HCT116 (cell line): Measurements from ENCODE around the gene PLEKHG5.

Experiments
- ATF3 ChIP-seq: IDR thresholded peaks from 2 replicates; pipeline ENCODE4 v1.6.1; 2012
- EZH2 ChIP-seq: fragments of 200-600 bp; sonication (generic); IDR thresholded peaks from 2 replicates; pipeline ENCODE4 v1.6.1; 2017; ENCODE audit warnings: antibody characterized with exemption, mixed run types
- JUND ChIP-seq: IDR thresholded peaks from 2 replicates; pipeline ENCODE4 v1.6.1; 2012
- POLR2A ChIP-seq: IDR thresholded peaks from 2 replicates; pipeline ENCODE4 v1.7.0; 2011; ENCODE audit warnings: borderline replicate concordance; ENCODE audit not compliant: insufficient read depth, insufficient read length; ENCODE audit errors: extremely low read depth
- POLR2AphosphoS5 ChIP-seq: IDR thresholded peaks from 2 replicates; pipeline ENCODE4 v1.6.1; 2011; ENCODE audit warnings: mild to moderate bottlenecking, low read depth, low read length, moderate library complexity
- REST ChIP-seq: IDR thresholded peaks from 2 replicates; pipeline ENCODE4 v1.6.1; 2012; ENCODE audit warnings: low read depth
- SP1 ChIP-seq: IDR thresholded peaks from 2 replicates; pipeline ENCODE4 v1.6.1; 2012; ENCODE audit warnings: low read depth
- ZBTB33 ChIP-seq: IDR thresholded peaks from 2 replicates; pipeline ENCODE4 v1.6.1; 2011; ENCODE audit warnings: mild to moderate bottlenecking, low read length, moderate library complexity; ENCODE audit not compliant: insufficient replicate concordance; ENCODE audit errors: extremely low read depth
- ZNF274 ChIP-seq: fragments of 200-500 bp; sonication (Bioruptor generic); IDR thresholded peaks from 2 replicates; pipeline ENCODE4 v1.6.1; 2014; ENCODE audit warnings: mild to moderate bottlenecking, low read depth, low read length, inconsistent platforms
- TF ChIP-seq, protein P1 (sequence below), 3 experiments: fragments of 200-600 bp in 1 of 3; sonication (generic) in 1 of 3; IDR thresholded peaks in 2 of 3; conservative IDR thresholded peaks in 1 of 3; 2 replicates each; pipeline ENCODE4 v1.5.1; 2012 to 2017; ENCODE audit warnings: low read depth in 2 of 3, low read length in 2 of 3, antibody characterized with exemption in 1 of 3, borderline replicate concordance in 1 of 3, control low read depth in 1 of 3, mild to moderate bottlenecking in 1 of 3, mixed read lengths in 1 of 3, mixed run types in 1 of 3, moderate library complexity in 1 of 3; ENCODE audit not compliant: insufficient read depth in 1 of 3
- TF ChIP-seq, protein P2 (sequence below): IDR thresholded peaks from 2 replicates; pipeline ENCODE4 v1.6.1; 2012

DNA sequence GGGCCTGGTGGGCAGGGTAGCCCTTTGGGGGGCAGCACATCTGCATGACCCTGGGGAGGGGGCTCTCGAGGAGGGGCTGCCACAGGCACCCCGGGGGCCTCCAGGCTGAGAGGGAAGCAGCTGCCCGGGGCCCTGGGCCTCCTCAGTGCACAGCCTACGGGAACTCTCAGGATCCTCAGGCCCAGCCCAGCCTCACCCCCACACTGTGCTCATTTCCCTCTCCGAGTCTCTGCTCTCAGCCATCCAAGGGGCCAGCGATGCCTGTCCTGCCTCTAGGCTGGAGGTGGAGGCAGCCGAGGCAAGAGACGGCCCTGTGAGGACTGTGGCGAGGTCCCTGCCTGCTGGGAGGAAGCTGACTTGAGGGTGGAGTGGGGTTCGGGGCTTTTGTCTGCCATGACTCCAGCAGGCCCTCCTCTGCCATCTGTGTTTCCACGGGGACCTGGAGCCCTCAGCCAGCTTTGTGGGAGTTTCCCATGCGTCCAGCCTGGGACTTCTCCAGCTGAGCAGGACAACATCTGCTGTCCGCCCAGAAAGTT lies 7.2 kb upstream of the PLEKHG5 start:
- TF ChIP-seq POLR2AphosphoS5 (no peak), REST (no peak), POLR2A (no peak), ATF3 (no peak), EZH2 (no peak), ZBTB33 (no peak), SP1 (no peak), ZNF274 (no peak), JUND (no peak)
- TF ChIP-seq, protein P1, sequence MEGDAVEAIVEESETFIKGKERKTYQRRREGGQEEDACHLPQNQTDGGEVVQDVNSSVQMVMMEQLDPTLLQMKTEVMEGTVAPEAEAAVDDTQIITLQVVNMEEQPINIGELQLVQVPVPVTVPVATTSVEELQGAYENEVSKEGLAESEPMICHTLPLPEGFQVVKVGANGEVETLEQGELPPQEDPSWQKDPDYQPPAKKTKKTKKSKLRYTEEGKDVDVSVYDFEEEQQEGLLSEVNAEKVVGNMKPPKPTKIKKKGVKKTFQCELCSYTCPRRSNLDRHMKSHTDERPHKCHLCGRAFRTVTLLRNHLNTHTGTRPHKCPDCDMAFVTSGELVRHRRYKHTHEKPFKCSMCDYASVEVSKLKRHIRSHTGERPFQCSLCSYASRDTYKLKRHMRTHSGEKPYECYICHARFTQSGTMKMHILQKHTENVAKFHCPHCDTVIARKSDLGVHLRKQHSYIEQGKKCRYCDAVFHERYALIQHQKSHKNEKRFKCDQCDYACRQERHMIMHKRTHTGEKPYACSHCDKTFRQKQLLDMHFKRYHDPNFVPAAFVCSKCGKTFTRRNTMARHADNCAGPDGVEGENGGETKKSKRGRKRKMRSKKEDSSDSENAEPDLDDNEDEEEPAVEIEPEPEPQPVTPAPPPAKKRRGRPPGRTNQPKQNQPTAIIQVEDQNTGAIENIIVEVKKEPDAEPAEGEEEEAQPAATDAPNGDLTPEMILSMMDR (IDR thresholded peaks at IDR 0.05 in 2 of 3, conservative IDR thresholded peaks at IDR 0.05 in 1 of 3; ENCODE audit: borderline replicate concordance in 1 of 3, insufficient read depth in 1 of 3, low read depth in 2 of 3, low read length in 2 of 3), result no peak
- TF ChIP-seq, protein P2, sequence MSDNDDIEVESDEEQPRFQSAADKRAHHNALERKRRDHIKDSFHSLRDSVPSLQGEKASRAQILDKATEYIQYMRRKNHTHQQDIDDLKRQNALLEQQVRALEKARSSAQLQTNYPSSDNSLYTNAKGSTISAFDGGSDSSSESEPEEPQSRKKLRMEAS, result no peak
